ENCODE results near the gene GFRA1.

GFRA1 gene

DNA sequence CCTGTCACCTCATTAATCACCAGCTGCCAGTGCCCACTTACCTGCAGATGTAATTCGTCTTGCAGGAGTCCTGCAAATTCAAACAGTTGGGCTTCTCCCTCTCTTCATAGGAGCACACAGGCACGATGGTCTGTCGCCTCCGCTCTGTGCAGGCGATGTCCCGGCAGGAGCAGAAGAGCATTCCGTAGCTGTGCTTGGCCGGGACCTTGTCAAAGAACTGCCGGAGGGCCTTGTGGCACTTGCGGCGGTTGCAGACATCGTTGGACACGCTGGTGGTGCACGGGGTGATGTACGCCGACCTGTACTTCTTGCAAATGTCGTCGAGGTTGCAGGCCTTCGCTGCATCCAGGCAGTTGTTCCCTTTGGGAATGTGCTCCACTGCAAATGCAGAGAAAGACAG lies 147.8 kb downstream of the GFRA1 start:
- no peak for DNase-seq (ENCODE audit: low read depth)

GRCh38 chr10:116124777-116125176 lies 148.2 kb downstream of the GFRA1 start:
- DNase-seq (ENCODE audit: low read depth): no peak

DNA sequence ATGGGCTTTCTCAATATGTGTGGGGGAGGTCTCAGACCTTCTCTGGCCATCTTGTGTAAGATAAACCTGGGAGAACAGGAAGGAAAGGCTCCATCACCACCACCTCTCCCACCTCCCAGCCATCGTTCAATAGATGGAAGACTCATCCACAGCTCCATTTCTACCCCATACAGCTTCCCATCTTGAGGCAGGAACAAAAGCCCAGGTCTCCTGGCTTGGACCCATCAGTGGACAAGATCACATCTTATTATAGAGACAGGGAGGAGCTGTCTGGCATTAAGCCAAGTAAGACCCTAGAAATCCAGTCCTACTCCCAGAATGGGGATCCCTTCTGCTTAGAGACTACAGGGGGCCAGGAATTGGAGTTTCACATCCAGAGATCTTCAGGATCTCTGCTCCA lies 150.3 kb downstream of the GFRA1 start:
- DNase-seq (ENCODE audit: low read depth): peak; percentile 18

DNA sequence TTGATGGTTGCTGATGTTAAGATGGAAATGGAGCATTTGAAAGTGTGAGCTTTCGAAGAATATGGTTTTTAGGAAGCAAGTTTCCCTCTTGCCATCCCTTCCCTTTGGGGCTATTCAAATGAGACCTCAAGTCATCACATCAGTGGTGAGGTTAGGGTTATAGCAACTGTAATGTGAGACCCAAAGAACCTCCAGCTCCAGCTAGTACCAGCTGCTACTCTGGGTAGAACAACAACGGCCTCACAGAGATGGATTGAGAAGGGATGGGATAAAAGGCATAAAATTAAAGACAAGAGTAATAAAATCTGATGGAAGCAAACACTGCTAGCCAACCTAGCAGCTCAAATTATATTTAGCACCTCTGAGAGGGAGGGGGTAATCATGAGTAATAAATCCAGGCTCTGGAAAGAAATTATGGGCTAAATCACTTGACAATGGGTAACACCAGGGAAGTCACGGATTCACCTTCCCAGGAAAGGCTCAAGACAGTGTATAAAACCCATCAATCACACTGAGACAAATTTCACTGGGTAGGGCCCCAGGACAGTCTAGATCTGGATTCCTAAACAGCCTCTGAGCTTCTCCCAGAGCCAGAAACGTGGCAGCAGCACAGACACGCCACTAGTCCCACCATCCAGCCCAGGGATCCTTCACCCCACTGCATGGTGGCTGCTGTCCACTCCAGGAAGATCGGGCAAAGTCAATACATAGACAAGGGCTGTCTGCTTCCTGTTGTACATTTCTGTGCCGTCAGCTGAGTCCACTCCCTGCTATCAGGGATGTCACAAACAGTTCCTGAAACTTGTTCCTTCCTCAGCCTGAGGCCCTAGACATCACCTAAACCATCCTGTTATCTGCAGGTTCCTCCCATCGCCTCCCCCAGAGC lies 151.1 kb downstream of the GFRA1 start:
- peak; percentile 70 for DNase-seq (ENCODE audit: low read depth)

DNA sequence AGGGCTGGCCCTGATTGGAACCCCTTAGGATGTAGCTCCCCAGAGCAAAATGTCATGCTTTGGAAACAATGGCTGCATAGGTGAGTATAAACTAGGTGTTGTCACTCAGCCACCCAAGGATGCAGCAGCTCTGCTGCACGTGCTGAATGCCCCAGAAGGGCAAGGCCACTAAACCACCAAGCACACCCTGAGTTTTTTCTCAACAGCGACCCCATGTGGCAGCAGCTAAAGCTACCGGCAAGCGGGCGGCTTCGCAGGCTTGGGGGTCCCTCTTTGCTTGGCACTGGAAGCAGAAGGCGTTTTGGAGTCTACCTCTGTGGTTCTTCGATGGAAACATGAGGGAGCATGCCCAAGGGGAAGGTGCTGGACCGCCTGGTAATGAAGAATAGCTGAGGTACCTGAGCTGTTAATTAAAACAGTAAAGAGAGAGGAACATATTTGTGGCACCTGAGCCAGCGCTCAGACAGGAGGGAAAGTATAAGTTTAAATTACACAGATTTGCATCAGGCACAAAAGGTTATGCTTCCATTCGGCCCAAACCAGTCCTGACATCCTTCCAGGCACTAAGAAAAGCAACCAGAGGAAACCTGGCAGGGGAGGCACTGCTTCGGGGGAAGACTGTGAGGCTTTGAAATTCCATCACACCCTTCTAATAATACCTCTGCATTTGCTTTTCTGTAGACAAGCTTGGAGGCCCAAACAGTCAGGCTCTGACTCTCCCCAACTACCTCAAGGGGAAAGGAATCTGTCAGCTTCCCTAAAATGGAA lies 152.1 kb downstream of the GFRA1 start:
- no peak for DNase-seq (ENCODE audit: low read depth)

DNA sequence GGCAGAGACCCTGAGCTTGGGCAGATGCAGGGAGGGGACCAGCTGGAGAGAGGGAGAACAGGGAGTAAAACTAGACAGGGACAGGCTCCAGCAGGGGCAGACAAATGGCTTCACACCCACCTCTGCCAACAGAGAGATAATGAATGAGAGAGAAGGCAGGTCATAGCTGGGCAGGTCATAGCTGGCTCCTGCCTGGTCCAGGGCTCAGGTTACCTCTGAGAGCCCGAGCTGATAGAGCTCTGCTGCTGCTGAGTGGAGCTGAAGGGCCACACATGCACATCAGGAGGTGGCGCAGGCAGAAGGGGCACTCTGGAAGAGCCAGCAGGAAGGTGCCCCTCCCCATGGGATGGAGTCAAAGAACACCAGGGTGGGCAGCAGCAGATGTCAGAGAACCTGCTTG lies 154.2 kb downstream of the GFRA1 start:
- DNase-seq (ENCODE audit: low read depth): no peak

- no peak for DNase-seq (ENCODE audit: low read depth)
Observed at GRCh38 chr10:116115797-116116196, 157.2 kb downstream of the GFRA1 start.

DNA sequence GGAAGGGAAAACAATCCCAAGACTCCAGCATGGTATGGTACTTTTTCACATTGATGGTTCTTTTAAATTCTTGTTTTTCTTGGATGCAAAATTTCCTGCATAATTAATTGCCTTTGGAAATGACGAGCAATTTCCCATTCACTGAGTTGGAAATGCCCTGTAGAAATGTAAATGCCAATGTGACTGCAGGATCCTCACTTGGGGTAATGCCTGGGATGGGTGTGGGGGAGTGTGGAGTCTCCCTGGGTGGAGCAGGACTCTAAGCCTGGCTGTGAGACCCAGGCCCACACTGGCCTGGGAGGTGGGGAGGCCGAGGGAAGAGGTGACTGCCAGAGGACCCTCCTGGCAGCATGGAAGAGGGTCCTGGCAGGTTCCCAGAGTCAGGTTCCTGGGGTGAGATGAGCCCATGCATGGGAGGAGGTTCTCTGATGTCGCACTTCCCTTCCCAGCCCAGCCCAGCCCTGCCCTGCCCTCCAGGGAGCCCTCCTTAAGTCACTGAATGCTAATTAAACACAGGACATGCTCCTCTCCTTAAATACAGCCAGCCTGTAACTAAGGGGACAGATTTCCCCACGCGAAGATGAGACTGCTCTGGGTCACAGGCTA lies 157.9 kb downstream of the GFRA1 start:
- DNase-seq (ENCODE audit: low read depth): no peak

- DNase-seq (ENCODE audit: low read depth): no peak
Observed at GRCh38 chr10:116113721-116114501, 159.1 kb downstream of the GFRA1 start.

DNA sequence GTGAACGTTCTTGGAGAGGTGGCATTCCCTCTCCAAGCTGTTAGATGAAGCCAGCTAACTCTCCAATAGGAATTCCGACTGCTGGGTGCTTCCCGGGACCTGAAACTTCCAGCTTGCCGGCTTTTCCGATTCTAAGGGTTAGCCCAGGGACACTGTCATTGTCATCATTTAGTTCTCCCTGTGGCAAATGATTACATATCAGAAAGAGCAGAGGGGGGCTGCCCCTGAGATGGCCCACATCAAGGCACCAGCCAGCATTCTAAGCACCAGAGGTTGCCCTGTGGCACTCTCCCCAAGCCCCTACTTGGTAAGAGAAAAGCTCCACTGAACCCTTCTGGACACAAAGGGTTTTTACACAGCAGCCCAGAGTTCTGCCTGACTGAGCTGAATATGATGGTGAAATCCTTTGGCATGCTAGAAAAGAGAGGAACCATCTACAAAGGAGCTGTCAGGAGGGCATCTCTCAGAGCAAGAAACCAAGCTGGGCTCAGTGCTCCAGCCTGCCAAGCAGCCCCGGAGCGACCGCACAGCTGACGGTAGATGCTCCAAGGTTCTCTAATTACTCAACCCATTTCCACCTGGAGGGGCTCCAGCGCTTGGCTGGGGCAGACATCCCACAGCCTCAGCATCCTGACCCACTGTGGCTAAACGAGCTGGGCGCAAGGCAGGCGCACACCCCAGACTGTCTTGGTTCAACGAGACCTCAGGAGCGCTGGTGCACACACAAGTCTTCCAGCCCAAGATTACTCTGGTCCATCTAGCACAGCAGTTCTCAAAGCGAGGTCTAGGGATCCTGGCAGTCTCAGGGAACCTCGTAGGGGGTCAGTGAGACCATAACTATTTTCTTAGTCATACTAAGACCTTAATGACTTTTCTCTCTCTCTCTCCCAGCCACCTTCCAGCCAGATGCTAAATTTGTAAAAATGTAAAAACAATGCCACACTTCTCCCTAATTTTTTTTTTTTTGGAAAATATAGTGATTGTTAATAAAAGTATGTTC lies 160.5 kb downstream of the GFRA1 start:
- DNase-seq (ENCODE audit: low read depth): no peak

DNA sequence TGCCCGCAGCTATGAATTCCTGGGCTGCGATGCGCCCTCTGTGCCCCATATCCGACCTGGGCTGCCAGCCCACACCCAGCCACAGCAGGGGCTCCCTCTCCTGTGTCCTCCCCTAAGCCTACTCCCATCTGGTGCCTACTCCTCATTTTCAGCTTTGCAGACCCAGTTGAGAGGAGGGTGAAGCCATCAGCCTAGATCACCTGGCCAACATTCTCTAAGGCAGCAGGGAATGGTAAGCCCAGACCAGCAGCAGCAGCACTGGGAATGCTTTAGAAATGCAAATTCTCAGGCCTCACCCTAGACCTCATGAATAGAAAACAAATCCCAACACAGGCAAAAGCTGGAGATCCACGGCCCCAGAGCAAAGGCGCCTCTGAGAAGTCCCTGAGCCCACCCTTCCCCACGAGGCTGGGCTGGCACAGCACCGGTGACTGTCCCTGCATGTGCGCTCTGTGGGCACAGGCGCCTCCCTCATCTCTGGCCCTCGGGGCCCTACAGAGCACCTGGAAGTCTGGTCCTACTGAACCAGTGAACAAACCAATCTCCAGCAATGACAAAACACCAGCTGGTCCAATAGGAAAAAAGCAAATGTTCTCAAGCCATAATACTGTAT lies 161.4 kb downstream of the GFRA1 start:
- DNase-seq (ENCODE audit: low read depth): no peak

- no peak for DNase-seq (ENCODE audit: low read depth)
Observed at GRCh38 chr10:116110736-116111135, 162.3 kb downstream of the GFRA1 start.

GRCh38 chr10:116109881-116110280 lies 163.1 kb downstream of the GFRA1 start:
- no peak for DNase-seq (ENCODE audit: low read depth)

GRCh38 chr10:116109481-116109880 lies 163.5 kb downstream of the GFRA1 start:
- no peak for DNase-seq (ENCODE audit: low read depth)

GRCh38 chr10:116108095-116108494 lies 164.9 kb downstream of the GFRA1 start:
- no peak for DNase-seq (ENCODE audit: low read depth)

- DNase-seq (ENCODE audit: low read depth): no peak
Observed at GRCh38 chr10:116106611-116107010, 166.4 kb downstream of the GFRA1 start.

DNA sequence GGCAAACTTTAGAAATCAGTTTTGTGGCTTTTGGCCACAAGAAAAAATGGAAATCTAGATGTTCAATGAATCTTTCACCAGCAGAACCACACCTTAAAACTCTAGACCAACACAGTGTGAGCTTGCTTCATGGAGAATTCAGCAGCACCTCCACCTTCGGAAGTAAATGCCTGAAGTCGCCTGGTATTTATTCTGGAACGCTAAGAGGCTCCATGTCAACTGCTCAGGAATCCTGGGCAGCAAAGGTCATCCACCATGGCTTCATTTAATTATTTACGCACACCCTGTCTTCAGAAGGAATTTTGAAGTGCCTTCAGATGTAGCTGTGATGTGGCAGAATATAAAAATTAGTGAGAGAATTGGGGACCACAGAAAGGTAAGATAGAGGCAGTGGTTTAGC lies 167.7 kb downstream of the GFRA1 start:
- no peak for DNase-seq (ENCODE audit: low read depth)

- no peak for DNase-seq (ENCODE audit: low read depth)
Observed at GRCh38 chr10:116104210-116104932, 168.6 kb downstream of the GFRA1 start.

DNA sequence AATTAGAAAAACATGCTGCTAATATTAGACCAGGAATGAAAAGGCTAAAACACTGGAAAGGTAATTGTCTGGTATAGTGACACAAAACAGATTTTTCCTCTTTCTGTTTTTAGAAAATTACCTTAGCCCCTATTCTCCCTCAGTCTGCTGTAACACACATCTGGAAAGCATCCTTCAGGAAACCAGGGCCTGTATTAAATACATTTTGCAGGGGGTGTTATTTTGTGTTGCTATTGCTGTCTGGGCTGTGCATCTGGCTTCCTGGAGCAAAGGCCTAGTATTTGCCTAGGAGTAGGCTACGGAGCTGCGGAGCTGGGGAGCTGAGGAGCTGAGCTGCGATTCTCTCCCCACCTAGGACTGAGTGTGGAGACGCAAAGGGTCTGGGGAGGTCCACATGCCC lies 169.3 kb downstream of the GFRA1 start:
- DNase-seq (ENCODE audit: low read depth): no peak
